Body of pancreas (tissue), 4 donors: ENCODE measurements around the gene NPHP4. TPM values are rescaled to one million over a fixed set of nuclear protein-coding genes. Genes with fewer than 3 reads are reported as not detected.

Experiments
- ATAC-seq: fragments of 150-250 bp; one replicate; pipeline ENCODE4 v1.9.1; 2016
- DNase-seq, 4 donors: peaks; one replicate each; pipeline ENCODE4 v3.0.0-alpha.2; 2019
- H3K27ac ChIP-seq, 4 donors: fragments of 200-600 bp; sonication (generic); 1 replicate in 3 of 4; 2 replicates in 1 of 4; pipeline versions ENCODE4 v1.5.1 to v1.6.1; 2016 to 2019; ENCODE audit warnings: mild to moderate bottlenecking in 1 of 4, mixed read lengths in 1 of 4, moderate library complexity in 1 of 4
- H3K27me3 ChIP-seq, 2 donors: fragments of 200-600 bp; sonication (generic); one replicate each; pipeline ENCODE4 v1.6.0; 2016; ENCODE audit warnings: mild to moderate bottlenecking in 1 of 2
- H3K36me3 ChIP-seq, 2 donors: fragments of 200-600 bp; sonication (generic); replicated peaks in 1 of 2; 2 replicates each; pipeline ENCODE4 v1.5.1; 2016; ENCODE audit warnings: low read depth in 2 of 2; ENCODE audit not compliant: insufficient read depth in 1 of 2
- H3K4me1 ChIP-seq: fragments of 200-600 bp; sonication (generic); one replicate; pipeline ENCODE4 v1.6.0; 2016
- H3K4me3 ChIP-seq, 2 donors: fragments of 200-600 bp; sonication (generic); 1 replicate in 1 of 2; 2 replicates in 1 of 2; pipeline ENCODE4 v1.5.1; 2016 to 2019
- H3K9me3 ChIP-seq, 3 donors: fragments of 200-600 bp; sonication (generic); 1 replicate in 2 of 3; 2 replicates in 1 of 3; pipeline ENCODE4 v1.5.1; 2016
- POLR2A ChIP-seq, 3 donors: fragments of 450-650 bp; IDR thresholded peaks; one replicate each; pipeline ENCODE4 v1.6.1; 2016; ENCODE audit warnings: antibody characterized with exemption in 3 of 3, mild to moderate bottlenecking in 2 of 3
- WGBS, 2 donors: methylation state at CpG; one replicate each; pipeline ENCODE4 v1.1.5; 2017; 5-methylcytosine and 5-hydroxymethylcytosine counted together
- intact Hi-C: fragments of 100-400 bp; cut with DNase I; formaldehyde crosslinking; loops from one replicate; pipeline ENCODE4 v1.15.1; 2023
- total RNA-seq, 2 donors: library from RNA; depleted of rRNA; stranded (reverse); fragments of >200 nt; gene quantifications; one replicate each; pipeline ENCODE4 v1.1.0, GENCODE V29; 2016
- TF ChIP-seq, protein P1 (sequence below), 7 experiments: fragments of 450-650 bp in 4 of 7; fragments of 200-600 bp in 3 of 7; sonication (generic) in 3 of 7; IDR thresholded peaks; one replicate each; pipeline ENCODE4 v1.5.1; 2016 to 2019; ENCODE audit warnings: antibody characterized with exemption in 7 of 7

NPHP4 gene
- total RNA-seq, 2 donors from 2014 or later: 10.4 to 48.5 TPM

DNA sequence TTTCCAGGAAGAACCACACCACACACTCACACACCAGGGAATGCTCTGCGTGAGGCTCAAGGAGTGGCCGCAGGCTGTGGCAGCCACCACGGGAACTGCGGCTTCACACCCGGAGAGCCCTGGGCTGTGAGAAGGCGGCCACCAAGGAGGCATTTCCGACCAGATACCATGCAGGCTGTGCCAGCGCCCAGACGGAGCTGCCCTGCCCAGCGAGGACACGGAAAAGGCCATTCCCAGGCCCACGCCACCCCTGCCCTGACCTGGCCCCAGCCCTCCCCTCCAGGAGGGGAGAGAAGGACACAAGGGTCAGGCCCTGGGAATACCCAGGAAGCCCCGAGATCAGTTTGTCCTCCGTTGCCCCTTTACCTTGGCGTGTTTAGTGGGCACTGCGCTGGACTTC, 119.3 kb downstream of the NPHP4 start:
- 89 to 93% methylated on average over 10 to 15 of the region's 16 CpGs for WGBS, 2 donors
- no peak for ATAC-seq
- Histone ChIP-seq H3K36me3 (peaks cover 0 to 2% of the 10 kb centered on the region in 2 donors), H3K27ac (no peak overlapping the region), H3K27me3 (no peaks in the 10 kb centered on the region), H3K4me1 (no peaks in the 10 kb centered on the region), H3K9me3 (no peaks in the 10 kb centered on the region), H3K4me3 (no peak overlapping the region)
- DNase-seq: no peak
- intact Hi-C loops: no loop called here
- TF ChIP-seq, protein P1, sequence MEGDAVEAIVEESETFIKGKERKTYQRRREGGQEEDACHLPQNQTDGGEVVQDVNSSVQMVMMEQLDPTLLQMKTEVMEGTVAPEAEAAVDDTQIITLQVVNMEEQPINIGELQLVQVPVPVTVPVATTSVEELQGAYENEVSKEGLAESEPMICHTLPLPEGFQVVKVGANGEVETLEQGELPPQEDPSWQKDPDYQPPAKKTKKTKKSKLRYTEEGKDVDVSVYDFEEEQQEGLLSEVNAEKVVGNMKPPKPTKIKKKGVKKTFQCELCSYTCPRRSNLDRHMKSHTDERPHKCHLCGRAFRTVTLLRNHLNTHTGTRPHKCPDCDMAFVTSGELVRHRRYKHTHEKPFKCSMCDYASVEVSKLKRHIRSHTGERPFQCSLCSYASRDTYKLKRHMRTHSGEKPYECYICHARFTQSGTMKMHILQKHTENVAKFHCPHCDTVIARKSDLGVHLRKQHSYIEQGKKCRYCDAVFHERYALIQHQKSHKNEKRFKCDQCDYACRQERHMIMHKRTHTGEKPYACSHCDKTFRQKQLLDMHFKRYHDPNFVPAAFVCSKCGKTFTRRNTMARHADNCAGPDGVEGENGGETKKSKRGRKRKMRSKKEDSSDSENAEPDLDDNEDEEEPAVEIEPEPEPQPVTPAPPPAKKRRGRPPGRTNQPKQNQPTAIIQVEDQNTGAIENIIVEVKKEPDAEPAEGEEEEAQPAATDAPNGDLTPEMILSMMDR (IDR thresholded peaks at IDR 0.05): no peak
- TF ChIP-seq POLR2A (IDR thresholded peaks at IDR 0.05): no peak

DNA sequence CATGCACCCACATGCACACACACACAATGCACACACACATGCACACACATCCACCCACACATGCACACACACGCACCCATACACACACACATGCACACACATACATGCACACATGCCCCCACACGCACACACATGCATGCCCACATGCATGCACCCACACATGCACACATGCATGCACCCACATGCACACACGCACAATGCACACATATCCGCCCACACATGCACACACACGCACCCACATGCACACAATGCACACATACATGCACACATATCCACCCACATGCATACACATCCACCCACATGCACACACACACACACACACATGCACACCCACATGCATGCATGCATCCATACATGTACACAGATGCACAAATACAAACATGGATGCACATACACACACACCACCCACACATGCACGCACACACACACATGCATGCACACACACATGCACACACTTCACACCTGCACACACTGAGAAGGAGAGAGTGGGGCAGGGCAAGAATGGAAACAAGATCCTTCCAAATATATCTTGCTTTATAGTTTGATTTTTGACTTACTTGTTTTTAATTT, 123.2 kb downstream of the NPHP4 start:
- Histone ChIP-seq H3K27me3 (no peaks in the 10 kb centered on the region), H3K9me3 (no peaks in the 10 kb centered on the region), H3K27ac (no peak overlapping the region), H3K4me1 (no peaks in the 10 kb centered on the region), H3K4me3 (no peak overlapping the region), H3K36me3 (peaks cover 0 to 2% of the 10 kb centered on the region in 2 donors)
- TF ChIP-seq POLR2A (IDR thresholded peaks at IDR 0.05): no peak
- TF ChIP-seq, protein P1 (IDR thresholded peaks at IDR 0.05): no peak
- ATAC-seq (no peak), DNase-seq (no peak)
- 88 to 97% methylated on average over 6 of the region's 6 CpGs for WGBS, 2 donors
- intact Hi-C loops: no loop called here

DNA sequence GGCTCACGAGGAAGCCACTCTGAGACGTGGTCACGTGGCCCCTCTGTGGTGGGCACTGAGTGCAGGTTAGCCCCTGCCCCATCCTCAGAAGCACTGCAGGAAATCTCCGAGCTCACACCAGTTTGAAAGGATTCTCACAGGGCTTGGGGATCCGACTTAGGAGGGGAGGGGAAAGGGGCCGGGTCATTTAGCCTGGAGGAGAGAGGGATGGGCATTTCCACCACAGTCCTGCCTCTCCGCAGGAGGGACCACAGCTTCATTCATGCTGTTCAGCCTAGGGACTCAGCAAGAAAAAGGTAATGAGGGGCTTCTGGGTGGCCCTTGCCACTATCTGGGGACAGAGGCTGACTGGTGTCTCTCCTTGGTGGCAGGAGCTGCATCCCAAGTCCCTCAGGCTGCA, 126.5 kb downstream of the NPHP4 start:
- Histone ChIP-seq H3K4me1 (no peaks in the 10 kb centered on the region), H3K9me3 (no peaks in the 10 kb centered on the region), H3K27ac (no peak overlapping the region), H3K4me3 (no peak overlapping the region), H3K27me3 (no peaks in the 10 kb centered on the region), H3K36me3 (no peaks in the 10 kb centered on the region)
- TF ChIP-seq, protein P1 (IDR thresholded peaks at IDR 0.05): no peak
- no peak for TF ChIP-seq POLR2A (IDR thresholded peaks at IDR 0.05)
- ATAC-seq: no peak
- DNase-seq: no peak
- intact Hi-C loops: no loop called here
- 87 to 100% methylated on average over 3 to 7 of the region's 7 CpGs for WGBS, 2 donors

DNA sequence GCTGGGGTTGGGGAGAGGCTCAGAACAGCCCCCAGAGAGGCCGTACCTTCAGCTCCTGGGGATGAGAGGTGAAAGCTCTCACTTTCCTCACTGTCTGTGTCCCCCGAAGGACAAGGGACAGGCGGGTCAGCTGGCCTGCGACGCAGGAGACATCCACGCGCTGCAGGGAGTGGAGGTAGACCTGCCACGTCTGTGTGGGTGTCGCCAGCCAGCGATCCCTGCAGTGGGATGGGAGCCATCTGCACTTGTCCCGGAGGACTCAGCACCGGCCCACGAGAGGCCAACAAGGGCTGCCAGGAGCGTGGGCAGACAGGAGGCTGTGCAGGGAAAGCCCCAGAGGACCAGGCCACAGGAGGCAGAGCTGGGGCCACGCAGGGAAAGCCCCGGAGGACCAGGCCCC, 127.2 kb downstream of the NPHP4 start:
- no peaks in the 10 kb centered on the region for H3K27me3 ChIP-seq
- H3K4me1 ChIP-seq: no peaks in the 10 kb centered on the region
- intact Hi-C loops: no loop called here
- no peaks in the 10 kb centered on the region for H3K36me3 ChIP-seq
- ATAC-seq: no peak
- TF ChIP-seq, protein P1 (IDR thresholded peaks at IDR 0.05): no peak
- no peak for TF ChIP-seq POLR2A (IDR thresholded peaks at IDR 0.05)
- H3K27ac ChIP-seq: no peak overlapping the region
- WGBS, 2 donors: 88 to 97% methylated on average over 11 to 16 of the region's 16 CpGs
- no peaks in the 10 kb centered on the region for H3K9me3 ChIP-seq
- H3K4me3 ChIP-seq: no peak overlapping the region
- DNase-seq: no peak

DNA sequence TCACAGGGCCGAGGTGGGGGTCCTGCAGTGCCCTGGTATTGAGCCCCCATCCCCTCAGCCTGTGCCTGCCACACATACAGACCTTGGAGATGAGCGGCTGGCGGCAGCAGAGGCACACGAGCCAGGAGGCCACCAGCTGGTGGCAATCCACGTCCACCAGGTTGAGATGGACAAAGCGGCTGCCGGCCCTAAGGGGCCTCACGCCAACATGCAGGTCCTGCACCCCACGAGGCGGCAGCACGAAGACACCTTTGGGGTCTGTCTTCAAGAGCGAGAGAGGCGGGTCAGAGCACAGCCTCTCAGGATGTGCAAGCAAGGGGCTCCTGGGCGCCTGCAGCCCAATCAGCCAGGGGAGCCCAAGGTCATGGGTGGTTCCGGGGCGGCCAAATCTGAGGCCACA, 128.0 kb downstream of the NPHP4 start:
- H3K27me3 ChIP-seq: no peaks in the 10 kb centered on the region
- H3K4me1 ChIP-seq: no peaks in the 10 kb centered on the region
- no peak for ATAC-seq
- no peaks in the 10 kb centered on the region for H3K36me3 ChIP-seq
- H3K27ac ChIP-seq: no peak overlapping the region
- no peak for DNase-seq
- no peaks in the 10 kb centered on the region for H3K9me3 ChIP-seq
- intact Hi-C loops: no loop called here
- no peak for TF ChIP-seq POLR2A (IDR thresholded peaks at IDR 0.05)
- TF ChIP-seq, protein P1 (IDR thresholded peaks at IDR 0.05): no peak
- H3K4me3 ChIP-seq: no peak overlapping the region
- 93 to 100% methylated on average over 3 to 16 of the region's 16 CpGs for WGBS, 2 donors
